ENCODE measurements around the gene HPCA.
A peak's percentile ranks its signal among the peaks of the same experiment; 100 is the strongest.

Gene HPCA

DNA sequence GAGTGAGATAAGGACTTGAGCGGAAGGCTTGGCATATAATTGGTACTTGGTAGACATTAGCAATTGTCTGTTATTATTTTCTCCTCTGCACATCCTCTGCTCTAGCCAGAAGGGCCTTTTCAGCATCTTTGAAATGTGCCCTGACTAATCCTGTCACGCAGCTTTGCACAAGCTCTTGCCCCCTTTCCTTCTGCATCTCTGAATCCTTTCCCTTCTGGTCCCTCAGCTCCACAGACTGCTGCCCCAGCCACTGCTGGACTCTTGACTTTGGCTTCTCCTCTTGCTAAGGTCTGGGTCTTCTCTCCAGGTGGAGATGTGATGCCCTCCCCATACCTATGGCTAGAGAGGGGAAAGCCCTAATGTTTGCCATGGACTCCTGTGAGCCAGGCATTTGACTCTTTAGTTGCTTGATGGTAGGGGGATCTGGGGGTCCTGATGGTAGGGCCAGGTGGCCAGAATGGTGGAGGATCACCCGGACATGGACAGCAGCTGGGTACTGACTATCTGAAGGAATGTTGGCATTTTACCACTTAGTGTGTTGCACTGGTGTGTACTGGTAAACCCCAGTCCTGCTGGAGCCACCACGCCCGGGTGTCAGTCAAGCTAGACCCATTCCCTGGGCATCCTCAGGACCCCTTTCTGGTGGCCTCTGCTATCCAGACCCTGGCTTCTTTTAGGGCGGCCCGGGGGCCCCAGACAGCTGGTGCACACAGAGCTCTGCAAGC lies 4.4 kb downstream of the HPCA start:
- DNase-seq = no peak

DNA sequence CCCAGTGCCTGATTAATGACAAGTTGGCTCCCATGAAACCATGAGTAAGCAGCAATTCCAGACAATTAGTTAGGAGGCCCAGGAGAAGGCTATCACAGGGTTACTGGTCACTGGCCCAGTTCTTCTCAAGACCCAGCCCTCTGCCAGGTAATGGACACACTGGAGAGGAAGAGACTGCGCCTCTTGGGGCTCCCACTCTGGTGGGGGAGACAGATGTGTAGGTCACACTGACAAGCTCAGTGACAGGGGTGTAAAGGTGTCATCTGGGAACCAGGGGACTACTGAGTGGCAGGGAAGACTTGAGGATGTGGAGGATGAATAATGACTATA lies 4.9 kb downstream of the HPCA start:
- DNase-seq = no peak

DNA sequence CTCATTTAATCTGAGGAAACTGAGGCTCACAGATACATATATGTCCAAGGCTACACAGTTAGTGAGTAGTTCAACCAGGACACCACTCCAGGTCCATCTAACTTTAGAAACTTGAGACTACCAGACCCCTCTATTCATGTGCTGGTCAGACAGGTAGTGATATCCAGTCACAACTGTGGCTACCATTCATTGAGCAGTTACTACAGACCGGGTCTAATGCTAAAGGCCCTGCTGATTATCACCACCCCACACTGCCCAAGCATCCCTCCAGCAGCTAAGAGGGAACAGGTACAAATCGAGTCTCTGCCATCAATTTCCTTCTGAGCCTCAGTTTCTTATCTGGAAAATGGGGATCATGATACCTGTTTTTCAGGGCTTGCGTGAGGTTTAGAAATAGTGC lies 5.3 kb downstream of the HPCA start:
- no peak for DNase-seq

DNA sequence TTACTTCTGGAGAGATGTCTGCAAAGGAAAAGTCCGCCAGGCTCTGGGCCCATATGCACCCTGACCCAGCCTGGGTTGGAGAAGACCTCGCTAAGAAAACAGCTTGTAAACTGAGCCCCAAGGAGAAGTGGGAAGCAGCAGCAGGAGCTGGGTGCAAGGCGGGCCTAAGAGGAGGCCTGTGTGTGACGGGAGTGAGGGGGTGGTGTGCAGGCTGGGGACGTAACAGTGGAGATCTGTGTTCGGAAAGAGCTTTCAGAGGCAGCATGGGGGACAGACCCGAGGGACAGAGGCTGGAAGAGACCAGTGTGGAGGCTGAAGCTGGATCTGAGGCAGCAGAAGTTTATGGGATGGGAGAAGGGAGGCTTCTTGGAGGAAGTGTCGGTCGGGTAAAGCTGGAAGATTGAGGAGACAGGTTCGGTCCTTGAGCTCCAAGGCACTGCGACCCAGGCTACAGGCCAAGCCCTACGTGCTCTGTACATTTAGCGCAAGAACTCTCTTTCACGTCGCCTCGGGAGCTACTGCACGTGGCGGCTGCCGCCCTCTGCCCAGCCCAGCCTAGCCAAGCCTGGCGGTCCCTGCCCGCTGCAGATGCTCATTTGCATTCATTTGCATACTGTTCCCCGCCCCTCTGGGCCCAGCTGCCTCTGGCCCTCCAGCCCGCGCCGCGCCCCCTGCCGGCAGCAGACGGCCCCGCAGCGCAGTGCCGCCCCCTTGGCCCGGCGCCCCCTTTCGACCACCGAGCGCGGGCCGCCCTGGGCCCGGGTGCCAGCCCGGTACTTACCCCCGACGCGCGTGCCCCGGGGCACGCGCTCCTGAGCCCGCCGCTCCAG lies 6.3 kb downstream of the HPCA start:
- peak; percentile 76 for DNase-seq

DNA sequence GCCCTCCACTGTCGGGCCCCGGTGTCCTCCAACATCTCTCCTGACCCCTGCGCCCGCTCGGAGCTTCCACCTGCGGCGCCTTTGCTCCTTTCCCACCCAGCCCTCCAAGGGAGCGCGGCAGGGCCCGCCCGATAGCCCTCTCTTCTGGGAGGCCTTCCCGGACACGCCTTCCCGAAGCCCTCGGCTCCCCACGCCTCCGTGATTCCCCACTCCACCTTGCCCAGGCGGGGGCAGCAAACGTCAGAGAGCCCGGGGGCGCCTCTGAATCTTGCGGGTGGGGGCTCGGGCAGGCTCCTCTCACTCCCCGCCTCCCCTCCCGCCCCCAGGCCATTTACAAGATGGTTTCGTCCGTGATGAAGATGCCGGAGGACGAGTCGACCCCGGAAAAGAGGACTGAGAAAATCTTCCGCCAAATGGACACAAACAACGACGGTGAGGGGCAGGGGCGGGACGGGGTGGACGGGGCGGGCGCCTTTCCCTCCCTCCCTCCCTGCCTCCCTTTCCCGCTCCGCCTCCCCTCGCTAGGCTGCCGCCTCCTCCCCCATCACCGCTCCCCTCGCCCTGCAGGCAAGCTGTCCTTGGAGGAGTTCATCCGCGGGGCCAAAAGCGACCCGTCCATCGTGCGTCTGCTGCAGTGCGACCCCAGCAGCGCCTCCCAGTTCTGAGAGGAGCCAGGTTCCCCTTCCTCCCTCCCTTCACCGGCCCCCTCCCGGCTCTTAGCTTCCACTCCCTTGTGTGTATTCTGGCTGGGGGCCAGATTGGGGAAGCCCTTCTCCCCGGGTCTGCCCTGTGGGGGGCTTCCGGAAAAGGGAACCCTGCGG lies 7.1 kb downstream of the HPCA start:
- DNase-seq = no peak

DNA sequence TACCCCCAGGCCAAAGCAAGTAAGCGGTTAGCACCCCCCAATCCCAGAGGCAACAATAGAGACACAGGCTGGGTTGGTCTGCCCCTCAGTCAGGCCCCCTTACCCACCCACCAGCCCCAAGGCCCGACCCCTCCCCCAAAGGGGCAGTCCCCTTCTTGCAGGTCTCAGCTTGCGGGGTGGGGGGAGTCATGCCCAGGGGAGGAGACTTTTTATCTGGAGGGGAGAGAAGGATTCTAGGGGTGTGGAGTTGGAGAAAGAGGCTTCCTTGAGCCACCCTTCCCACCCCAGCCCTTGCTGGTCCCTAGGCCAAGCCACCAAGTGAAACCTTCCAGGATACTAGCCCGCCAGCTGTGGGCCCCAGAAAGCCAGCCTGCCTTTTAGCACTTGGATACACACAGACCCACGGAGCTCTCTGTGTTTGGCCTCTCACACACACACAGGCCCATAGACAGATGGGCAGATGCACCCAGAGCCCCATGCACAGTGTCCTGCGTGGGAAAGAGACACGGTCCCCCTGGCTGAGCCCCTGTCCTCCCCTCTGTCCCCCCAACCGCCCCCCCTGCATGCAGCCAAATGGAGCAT lies 7.8 kb downstream of the HPCA start:
- no peak for DNase-seq

DNA sequence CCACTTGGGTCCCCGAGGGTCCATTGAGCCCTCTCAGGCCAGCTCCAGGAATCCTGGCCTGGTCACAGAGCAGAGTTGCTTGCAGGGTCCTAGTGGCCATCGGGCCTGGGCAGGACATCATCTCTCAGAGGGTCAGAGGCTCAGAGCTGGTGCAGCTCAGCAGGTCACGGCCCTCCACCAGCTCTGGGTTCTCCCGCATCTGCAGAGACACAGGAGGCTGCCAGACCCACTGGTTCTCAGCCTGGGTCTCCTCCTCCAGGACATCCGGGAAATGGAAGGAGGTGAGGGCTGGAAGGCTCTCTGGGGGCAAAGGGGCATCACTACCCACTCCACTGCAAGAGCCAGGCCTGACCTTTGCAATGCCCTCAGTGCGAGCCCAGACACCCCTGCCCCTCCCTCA lies 8.4 kb downstream of the HPCA start:
- no peak for DNase-seq

DNA sequence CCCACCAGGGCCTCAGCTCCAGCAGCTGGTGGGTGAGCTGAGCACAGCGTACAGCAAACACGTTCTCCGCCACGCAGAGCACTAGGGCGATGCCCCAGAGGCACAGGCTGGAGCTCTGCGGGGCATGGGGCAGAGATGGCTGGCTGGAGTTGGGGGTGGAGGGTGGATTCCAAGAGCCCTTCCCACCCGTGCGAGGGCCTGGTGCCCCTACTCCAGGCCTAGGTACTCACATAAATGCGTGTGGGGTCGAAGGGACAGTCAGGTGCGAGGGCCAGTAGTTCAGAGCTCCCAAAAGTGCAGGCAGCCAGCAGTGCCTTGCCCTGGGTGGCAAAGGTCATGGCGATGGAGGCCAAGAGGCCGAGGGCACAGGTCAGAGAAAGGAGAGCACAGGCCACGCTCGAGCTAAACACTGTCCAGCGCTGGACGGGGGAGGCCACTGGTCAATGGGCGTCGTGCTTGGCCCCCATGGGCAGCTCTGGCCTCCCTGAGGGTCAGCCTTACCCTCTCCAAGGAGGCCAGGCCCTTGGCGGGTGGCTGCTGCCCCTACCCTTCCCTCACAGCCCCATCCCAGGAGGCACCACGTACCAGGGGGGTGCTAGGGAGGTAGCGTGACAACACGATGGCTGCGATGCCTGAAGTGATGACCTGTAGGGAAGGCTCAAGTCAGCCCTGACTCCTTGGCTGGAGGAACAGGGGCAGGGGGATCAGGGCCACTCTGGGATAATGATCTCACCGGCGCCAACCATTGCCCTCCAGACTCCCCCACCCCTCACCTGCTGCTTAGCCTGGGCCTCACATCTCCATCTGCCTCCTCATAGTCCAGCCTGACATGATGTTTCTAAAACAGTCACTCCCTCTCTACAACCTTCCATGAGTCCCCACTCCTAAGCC lies 9.3 kb downstream of the HPCA start:
- DNase-seq = no peak

DNA sequence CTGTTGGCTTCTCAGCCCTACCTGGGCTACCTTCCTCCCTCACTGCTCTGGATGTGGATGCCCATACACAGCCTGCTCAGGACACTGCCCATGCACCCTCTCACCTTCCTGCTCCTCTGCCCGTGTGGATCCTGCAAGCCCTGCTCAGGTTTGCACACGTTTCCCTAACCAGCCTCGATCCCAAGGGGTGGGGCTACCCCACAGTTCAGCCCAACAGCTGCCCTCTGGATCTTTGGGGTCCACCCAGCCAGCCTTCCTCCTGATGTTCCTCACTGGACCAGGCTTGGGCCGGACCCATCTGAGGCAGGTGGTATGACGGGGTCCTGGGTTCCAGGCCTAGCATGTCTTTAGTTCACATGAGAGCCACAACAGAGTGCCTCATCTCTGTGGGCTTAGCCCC lies 10.2 kb downstream of the HPCA start:
- DNase-seq = no peak

DNA sequence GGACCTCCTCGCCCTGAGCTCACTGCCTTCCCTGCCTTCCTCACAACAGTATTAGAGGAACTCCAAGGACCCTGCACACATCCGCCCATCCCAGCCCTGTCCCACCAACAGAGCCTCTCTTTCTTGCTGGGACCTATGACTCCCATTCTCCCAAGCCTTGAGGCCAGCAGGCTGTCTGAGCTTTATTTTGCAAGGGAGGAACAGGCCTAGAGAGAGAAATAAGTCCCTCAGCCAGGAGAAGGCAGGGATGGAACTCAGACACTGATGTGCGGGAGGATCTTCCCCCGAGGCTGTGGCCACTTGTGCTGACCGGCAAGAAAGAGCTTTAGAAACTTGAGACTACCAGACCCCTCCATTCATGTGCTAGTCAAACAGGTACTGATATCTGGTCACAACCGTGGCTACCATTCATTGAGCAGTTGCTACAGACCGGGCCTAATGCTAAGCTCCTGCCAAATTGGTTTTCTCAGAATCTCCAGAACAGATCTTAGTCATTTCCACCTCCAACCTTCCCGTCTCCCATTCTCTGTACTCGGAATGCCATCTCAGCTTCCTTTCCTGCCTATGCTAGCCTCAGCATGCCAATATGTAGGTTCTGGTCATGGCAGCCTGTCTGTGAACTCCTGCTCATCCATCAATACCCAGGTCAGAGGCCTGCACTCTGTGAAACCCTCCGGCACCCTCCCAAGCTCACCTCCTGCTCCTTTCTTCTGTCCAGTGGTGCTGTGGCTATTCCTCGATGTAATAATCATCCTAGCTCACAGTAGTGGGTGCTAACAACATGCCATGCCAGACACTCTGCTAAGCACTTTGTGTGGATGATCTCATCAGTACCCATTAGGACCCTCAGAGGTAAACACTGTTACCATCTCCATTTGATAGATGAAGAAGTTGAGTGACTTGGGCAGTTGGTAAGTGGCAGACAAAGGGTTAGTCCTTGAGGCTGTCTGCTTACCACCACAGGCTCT lies 11.1 kb downstream of the HPCA start:
- DNase-seq = no peak

DNA sequence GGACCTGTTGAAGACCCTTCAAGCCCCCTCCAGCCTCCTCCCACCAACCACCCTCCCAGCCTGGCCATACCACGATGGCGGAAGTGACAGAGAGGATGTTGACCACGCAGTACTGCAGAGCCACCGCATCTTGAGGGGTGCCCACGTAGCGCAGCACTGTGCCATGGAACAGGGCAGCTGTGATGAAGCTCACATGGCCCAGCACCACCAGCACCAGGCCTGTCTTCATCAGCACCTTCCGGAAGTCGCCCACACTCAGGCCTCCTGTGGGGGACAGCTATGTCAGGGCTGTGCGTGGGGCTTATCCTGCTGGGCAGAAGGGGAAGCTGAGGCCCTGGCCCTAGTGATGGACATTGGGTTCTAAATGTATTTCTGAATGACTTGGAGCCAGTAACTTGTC lies 11.8 kb downstream of the HPCA start:
- DNase-seq = no peak

DNA sequence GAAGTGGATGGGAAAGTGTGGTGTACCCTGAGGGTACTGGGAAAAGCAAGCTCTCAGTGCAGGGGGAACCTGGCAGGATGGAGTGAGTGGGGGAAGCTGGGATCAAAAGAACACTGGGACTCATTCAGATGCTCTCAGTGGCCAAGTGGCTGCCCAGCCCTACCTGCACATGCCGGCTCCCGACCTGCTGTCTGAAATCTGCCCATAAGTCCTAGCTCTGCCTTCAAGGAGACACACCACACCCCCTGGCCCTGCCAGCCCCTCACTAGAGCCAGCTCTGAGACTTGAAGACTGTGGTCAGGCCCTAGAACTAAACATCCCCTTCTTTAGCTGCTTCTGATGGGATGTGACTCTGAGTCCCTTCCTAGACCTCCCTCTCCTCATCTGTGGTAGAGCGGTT lies 12.7 kb downstream of the HPCA start:
- DNase-seq = no peak

DNA sequence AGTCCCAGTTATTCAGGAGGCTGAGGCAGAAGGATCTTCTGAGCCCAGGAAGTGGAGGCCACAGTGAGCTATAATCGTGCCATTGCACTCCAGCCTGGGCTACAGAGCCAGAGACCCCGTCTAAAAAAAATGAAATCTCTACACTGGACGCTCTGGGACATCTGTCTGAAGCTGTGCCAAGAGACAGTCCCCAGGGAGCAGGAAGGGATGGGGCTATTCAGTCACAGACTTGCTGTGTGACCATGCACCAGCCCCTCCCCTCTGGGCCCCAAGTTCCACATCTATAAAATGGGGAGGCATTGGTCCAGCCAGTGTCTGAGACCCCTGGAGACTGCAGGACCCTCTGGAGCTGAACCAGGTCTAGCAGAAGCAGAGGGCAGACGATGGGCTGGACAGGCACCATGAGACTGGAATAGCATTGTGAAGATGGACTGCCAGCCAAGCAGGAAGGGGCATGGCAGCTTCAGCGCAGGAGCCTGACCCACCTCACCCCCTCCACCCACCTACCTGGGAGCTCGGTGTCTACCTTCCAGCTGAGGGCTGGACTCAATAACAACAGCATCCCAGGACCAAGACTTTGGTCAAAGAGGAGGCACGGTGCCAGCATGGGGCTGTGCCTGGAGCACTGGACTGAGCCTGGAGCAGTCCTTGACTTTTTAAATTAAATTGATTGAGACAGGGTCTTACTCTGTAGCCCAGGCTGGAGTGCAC lies 13.4 kb downstream of the HPCA start:
- DNase-seq = no peak

DNA sequence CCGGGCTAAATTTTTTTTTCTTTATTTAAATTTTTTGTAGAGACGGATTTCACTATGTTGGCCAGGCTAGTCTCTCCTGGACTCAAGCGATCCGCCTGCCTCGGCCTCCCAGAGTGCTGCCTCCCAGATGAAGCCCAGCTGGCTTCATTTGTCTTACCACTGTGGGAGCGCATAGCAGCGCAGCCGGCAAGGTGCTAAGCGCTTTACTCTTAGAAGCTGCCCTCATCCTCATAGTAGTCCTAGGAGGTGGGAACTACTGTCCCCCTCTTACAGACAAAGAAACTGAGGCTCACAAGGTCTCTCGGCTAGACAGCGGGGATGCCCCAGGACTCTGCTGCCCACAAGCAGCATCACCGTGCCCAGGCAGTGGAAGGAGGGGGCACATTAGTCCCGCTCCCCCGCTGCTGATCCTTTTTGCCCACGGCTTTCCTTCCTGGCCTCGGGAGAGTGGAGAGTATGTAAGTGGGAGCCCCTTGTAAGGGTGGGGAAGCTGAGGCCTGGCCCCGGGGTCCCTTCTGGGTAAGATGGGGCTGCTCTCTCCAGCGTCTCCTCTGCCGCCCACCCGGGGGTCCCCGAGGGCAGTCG lies 14.2 kb downstream of the HPCA start:
- no peak for DNase-seq

DNA sequence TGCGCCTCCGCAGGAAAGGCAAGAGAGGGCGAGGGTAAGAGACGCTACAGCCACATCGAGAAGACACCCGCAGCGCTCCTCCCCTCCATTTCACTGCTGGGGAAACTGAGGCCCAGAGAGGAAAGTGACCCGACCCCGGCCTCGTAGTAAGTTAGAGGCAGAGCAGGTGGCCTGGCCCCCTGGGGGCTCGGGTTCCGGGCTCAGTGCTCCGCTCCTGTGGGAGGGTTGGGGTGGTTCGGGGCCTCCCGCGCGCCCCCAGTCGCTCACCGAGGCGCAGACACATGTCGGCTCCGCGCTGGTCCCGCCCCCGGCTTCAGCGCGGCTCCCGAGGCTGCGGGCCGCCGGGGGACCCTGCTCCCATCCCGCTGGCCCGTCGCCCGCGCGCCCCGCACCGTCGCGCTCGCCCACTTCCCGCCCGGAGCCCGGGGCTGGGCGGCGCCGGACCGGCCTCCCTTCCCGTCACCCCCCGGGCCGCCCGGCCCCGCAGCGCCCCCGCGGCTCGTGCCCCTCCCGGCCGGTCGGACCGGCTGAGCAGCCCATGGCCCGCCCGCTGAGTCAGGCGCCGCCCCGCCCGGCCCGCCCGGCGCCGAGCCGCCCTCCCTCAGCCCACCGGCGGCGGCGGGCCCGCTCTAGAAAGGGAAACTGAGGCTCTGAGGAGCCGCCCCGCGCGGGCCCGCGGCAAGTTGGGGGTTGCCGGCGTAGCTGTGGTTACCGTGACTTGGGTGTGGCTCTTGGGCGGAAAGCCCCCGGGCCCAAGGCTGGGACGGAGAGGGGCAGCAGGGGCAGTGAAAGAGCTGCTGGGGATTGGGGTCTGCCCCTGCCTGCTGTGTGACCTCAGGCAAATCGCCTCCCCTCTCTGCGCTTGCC lies 14.9 kb downstream of the HPCA start, which contains the start of gene TMEM54:
Gene TMEM54 (minus strand): TSS at position 434 of the 867 bp plus-strand sequence. CDS start 151 bp downstream, at position 283.
- no peak for DNase-seq

DNA sequence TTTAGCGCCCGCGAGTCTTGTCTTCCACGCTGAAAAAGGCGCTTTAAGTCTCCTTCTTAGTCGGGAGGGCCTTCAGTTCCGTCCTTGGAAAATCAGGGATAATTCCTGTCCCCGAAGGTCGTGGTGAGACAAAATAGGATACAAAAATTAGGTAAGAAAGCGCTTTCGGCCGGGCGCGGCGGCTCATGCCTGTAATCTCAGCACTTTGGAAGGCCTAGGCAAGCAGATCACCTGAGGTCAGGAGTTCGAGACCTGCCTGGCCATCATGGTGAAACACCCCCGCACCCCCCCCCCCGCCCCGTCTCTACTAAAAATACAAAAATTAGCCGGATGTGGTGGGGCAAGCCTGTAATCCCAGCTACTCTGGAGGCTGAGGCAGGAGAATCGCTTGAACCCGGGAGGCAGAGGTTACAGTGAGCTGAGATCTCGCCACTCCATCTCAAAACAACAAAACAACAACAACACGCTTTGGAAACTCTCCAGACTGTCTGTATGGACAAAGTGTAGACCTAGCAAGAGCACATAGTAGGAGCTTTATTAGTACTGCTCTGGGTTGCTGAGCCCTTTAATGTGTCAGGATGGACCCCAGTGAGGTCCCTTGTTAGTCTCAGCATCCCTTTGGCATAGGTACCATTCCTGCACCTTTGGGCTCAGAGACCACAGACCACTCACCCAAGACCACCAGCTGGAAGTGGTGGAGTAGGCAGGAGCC lies 15.7 kb downstream of the HPCA start:
- no peak for DNase-seq

DNA sequence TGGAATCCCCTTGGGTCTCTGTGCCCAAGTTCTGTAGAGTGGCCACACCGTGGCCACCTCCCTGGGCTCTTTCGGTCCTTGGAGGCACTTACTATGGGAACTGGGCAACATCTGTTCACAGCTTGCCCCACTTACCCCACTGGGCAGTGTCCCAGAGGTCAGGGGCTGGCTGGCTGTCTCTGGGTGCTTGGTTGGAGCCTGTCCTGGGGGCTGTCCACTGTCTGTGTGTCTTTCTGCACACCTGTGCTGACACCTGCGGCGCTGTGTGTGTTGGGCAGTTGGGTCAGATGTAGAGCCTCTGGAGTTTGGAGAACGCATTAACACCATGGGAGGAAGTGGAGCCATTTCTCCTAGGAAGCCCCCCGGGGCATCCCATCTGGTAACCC lies 16.2 kb downstream of the HPCA start:
- no peak for DNase-seq

Measured in hematopoietic multipotent progenitor cell treated with erythropoietin and hydrocortisone succinate and interleukin-3 and kit ligand, for 4 days (in vitro differentiated cells).